Prostate gland (tissue), 2 donors: ENCODE measurements around the gene NINL. TPM values are rescaled to one million over a fixed set of nuclear protein-coding genes. Genes with fewer than 3 reads are reported as not detected.

ENCODE experiments used
- DNase-seq: peaks from one replicate; pipeline ENCODE4 v3.0.0-alpha.2; 2019; ENCODE audit warnings: low spot score
- H3K27ac ChIP-seq, 2 donors: fragments of 200-600 bp; sonication (generic); 2 replicates each; pipeline ENCODE4 v1.5.1; 2017 to 2019
- H3K27me3 ChIP-seq: fragments of 200-600 bp; sonication (generic); replicated peaks from 2 replicates; pipeline ENCODE4 v1.5.1; 2019; ENCODE audit not compliant: insufficient read depth
- H3K36me3 ChIP-seq, 2 donors: fragments of 200-600 bp; sonication (generic); 1 replicate in 1 of 2; 2 replicates in 1 of 2; pipeline versions ENCODE4 v1.5.1 to v1.8.1; 2017 to 2019
- H3K4me1 ChIP-seq: fragments of 200-600 bp; sonication (generic); replicated peaks from 2 replicates; pipeline ENCODE4 v1.5.1; 2019
- H3K4me3 ChIP-seq, 2 donors: fragments of 200-600 bp; sonication (generic); 2 replicates each; pipeline ENCODE4 v1.5.1; 2017 to 2019
- H3K9me3 ChIP-seq: fragments of 200-600 bp; sonication (generic); 2 replicates; pipeline ENCODE4 v1.5.1; 2017
- CTCF ChIP-seq, 4 experiments: fragments of 200-600 bp in 2 of 4; fragments of 450-650 bp in 2 of 4; sonication (generic) in 2 of 4; IDR thresholded peaks; 1 replicate in 3 of 4; 2 replicates in 1 of 4; pipeline ENCODE4 v1.5.1; 2016 to 2019; ENCODE audit warnings: antibody characterized with exemption in 4 of 4, mild to moderate bottlenecking in 2 of 4, moderate library complexity in 2 of 4
- POLR2A ChIP-seq: fragments of 450-650 bp; IDR thresholded peaks from one replicate; pipeline ENCODE4 v1.6.1; 2016; ENCODE audit warnings: antibody characterized with exemption, mild to moderate bottlenecking
- POLR2AphosphoS5 ChIP-seq: sonication (generic); formaldehyde crosslinking; IDR thresholded peaks from one replicate; pipeline ENCODE4 v1.6.1; 2017; ENCODE audit warnings: antibody characterized with exemption
- WGBS: methylation state at CpG from one replicate; pipeline ENCODE4 v1.1.5; 2018; 5-methylcytosine and 5-hydroxymethylcytosine counted together
- intact Hi-C: fragments of 100-400 bp; cut with DNase I; formaldehyde crosslinking; loops from one replicate; pipeline ENCODE4 v1.14.2; 2022
- total RNA-seq, 2 donors: library from RNA; depleted of rRNA; stranded (reverse); fragments of >200 nt; gene quantifications; one replicate each; pipeline ENCODE4 v1.1.0, GENCODE V29; 2016

The NINL gene
- total RNA-seq, 2 donors from 2014 or later, result 16.3 to 31.1 TPM

DNA sequence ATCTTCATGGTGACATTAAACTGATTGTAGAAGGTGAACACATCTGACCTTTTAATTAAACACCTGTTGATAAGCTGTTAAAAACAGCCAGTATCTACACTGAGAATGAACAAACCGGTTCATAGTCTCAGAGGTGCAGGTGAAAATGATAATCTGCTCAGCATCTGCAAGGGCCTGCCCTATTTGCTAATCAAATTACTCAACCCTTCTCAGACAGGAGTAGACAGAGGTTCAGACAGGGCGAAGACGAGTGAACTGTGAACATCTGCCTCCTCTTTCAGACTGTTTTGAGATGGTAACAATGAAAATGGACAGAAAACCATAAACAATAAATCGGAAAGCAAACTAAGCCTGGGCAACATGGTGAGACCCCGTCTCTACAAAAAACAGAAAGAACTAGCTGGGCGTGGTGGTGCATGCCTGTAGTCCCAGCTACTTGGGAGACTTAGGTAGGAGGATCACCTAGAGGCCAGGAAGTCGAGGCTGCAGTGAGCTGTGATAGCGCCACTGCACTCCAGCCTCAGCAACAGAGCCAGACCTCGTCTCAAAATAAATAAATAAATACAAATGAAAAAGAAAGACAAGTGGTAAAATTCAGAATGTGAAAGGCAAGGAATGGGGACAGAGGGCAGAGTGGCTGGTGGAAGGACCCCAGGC, 55.9 kb downstream of the NINL start:
- intact Hi-C loops, result no loop called here
- no peak for TF ChIP-seq POLR2A
- no peak for TF ChIP-seq CTCF (IDR thresholded peaks at IDR 0.05)
- no peak for TF ChIP-seq POLR2AphosphoS5
- whole genome bisulfite sequencing, result 89% methylated on average over 9 of the region's 9 CpGs
- DNase-seq, result no peak
- Histone ChIP-seq H3K4me3 (no peak overlapping the region), H3K27ac (no peak overlapping the region), H3K9me3 (no peaks in the 10 kb centered on the region), H3K36me3 (no peaks in the 10 kb centered on the region), H3K27me3 (no peaks in the 10 kb centered on the region), H3K4me1 (no peaks in the 10 kb centered on the region)

GRCh38 chr20:25527949-25528348, 57.4 kb downstream of the NINL start:
- intact Hi-C loops, result no loop called here
- Histone ChIP-seq H3K4me1 (no peaks in the 10 kb centered on the region), H3K27ac (no peak overlapping the region), H3K4me3 (no peak overlapping the region), H3K9me3 (no peaks in the 10 kb centered on the region), H3K27me3 (no peaks in the 10 kb centered on the region), H3K36me3 (no peaks in the 10 kb centered on the region)
- no peak for DNase-seq
- WGBS, result 96% methylated on average over 2 of the region's 2 CpGs
- TF ChIP-seq POLR2AphosphoS5, result no peak
- TF ChIP-seq CTCF (IDR thresholded peaks at IDR 0.05), result no peak
- no peak for TF ChIP-seq POLR2A

DNA sequence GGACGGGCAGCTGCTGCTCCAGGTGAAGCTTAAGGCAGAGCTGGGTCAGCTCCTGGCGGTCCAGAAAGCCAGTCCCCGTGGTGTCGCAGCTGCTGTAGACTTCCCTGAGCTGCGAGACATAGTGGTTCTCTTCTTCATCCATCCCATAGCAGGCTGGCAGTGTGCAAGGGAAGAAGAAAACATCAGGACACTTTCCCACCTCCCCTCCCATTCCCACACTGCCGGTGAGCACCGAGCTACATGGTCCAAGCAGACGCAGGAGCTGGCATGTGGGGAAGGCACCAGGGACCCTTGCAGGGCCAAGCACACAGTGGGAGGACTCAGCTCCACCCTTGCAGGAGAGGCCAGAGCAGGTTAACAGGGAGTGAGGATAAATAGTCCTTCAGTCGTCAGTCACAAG, 58.9 kb downstream of the NINL start:
- H3K27ac ChIP-seq, result no peak overlapping the region
- 98% methylated on average over 9 of the region's 9 CpGs for WGBS
- H3K4me3 ChIP-seq, result no peak overlapping the region

DNA sequence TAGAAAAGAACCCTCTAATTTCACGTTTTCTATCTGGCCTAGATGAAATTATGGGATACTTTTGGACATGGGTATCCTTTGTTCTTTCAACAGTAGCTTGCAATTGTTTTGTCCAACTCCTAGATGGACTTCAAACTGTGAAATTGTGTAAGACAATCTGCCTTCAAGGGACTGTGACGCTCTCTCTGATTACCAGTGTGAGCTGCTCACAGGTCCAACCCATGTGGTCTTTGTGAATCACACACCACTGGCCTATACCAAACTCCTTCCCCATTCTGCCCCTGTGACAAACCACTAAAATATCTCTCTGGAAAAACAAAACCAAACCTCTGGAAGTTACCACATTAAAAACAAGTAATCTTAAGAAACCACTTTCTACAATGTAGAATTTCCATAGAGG, 59.5 kb downstream of the NINL start:
- Histone ChIP-seq H3K27me3 (no peaks in the 10 kb centered on the region), H3K4me3 (no peak overlapping the region), H3K36me3 (no peaks in the 10 kb centered on the region), H3K9me3 (no peaks in the 10 kb centered on the region), H3K4me1 (no peaks in the 10 kb centered on the region), H3K27ac (no peak overlapping the region)
- DNase-seq, result no peak
- WGBS, result 68% methylated on average over 2 of the region's 2 CpGs
- intact Hi-C loops, result no loop called here
- TF ChIP-seq POLR2A, result no peak
- TF ChIP-seq CTCF (IDR thresholded peaks at IDR 0.05), result no peak
- no peak for TF ChIP-seq POLR2AphosphoS5

More for the DNA sequence above, 58.9 kb downstream of the NINL start:
- DNase-seq, result no peak
- no peaks in the 10 kb centered on the region for H3K9me3 ChIP-seq
- H3K36me3 ChIP-seq, result no peaks in the 10 kb centered on the region
- no peaks in the 10 kb centered on the region for H3K27me3 ChIP-seq
- H3K4me1 ChIP-seq, result no peaks in the 10 kb centered on the region
- TF ChIP-seq CTCF (IDR thresholded peaks at IDR 0.05) (no peak), POLR2A (no peak), POLR2AphosphoS5 (no peak)
- intact Hi-C loops, result no loop called here

- Histone ChIP-seq H3K9me3 (no peaks in the 10 kb centered on the region), H3K36me3 (no peaks in the 10 kb centered on the region), H3K27me3 (no peaks in the 10 kb centered on the region), H3K4me1 (no peaks in the 10 kb centered on the region), H3K27ac (no peak overlapping the region), H3K4me3 (no peak overlapping the region)
- intact Hi-C loops, result no loop called here
- TF ChIP-seq POLR2A (no peak), CTCF (IDR thresholded peaks at IDR 0.05) (no peak), POLR2AphosphoS5 (no peak)
- DNase-seq, result no peak
- 73% methylated on average over 6 of the region's 6 CpGs for WGBS
Observed at GRCh38 chr20:25525295-25525694, 60.0 kb downstream of the NINL start.
